Body of pancreas (tissue), 4 donors: ENCODE measurements around the gene SLC10A7. TPM values are rescaled to one million over a fixed set of nuclear protein-coding genes. Genes with fewer than 3 reads are reported as not detected.

Source experiments
- ATAC-seq: fragments of 150-250 bp; one replicate; pipeline ENCODE4 v1.9.1; 2016
- DNase-seq, 4 donors: peaks; one replicate each; pipeline ENCODE4 v3.0.0-alpha.2; 2019
- H3K27ac ChIP-seq, 4 donors: fragments of 200-600 bp; sonication (generic); 1 replicate in 3 of 4; 2 replicates in 1 of 4; pipeline versions ENCODE4 v1.5.1 to v1.6.1; 2016 to 2019; ENCODE audit warnings: mild to moderate bottlenecking in 1 of 4, mixed read lengths in 1 of 4, moderate library complexity in 1 of 4
- H3K27me3 ChIP-seq, 2 donors: fragments of 200-600 bp; sonication (generic); one replicate each; pipeline ENCODE4 v1.6.0; 2016; ENCODE audit warnings: mild to moderate bottlenecking in 1 of 2
- H3K36me3 ChIP-seq, 2 donors: fragments of 200-600 bp; sonication (generic); replicated peaks in 1 of 2; 2 replicates each; pipeline ENCODE4 v1.5.1; 2016; ENCODE audit warnings: low read depth in 2 of 2; ENCODE audit not compliant: insufficient read depth in 1 of 2
- H3K4me1 ChIP-seq: fragments of 200-600 bp; sonication (generic); one replicate; pipeline ENCODE4 v1.6.0; 2016
- H3K4me3 ChIP-seq, 2 donors: fragments of 200-600 bp; sonication (generic); 1 replicate in 1 of 2; 2 replicates in 1 of 2; pipeline ENCODE4 v1.5.1; 2016 to 2019
- H3K9me3 ChIP-seq, 3 donors: fragments of 200-600 bp; sonication (generic); 1 replicate in 2 of 3; 2 replicates in 1 of 3; pipeline ENCODE4 v1.5.1; 2016
- CTCF ChIP-seq, 7 experiments: fragments of 450-650 bp in 4 of 7; fragments of 200-600 bp in 3 of 7; sonication (generic) in 3 of 7; IDR thresholded peaks; one replicate each; pipeline ENCODE4 v1.5.1; 2016 to 2019; ENCODE audit warnings: antibody characterized with exemption in 7 of 7
- POLR2A ChIP-seq, 3 donors: fragments of 450-650 bp; IDR thresholded peaks; one replicate each; pipeline ENCODE4 v1.6.1; 2016; ENCODE audit warnings: antibody characterized with exemption in 3 of 3, mild to moderate bottlenecking in 2 of 3
- WGBS, 2 donors: methylation state at CpG; one replicate each; pipeline ENCODE4 v1.1.5; 2017; 5-methylcytosine and 5-hydroxymethylcytosine counted together
- intact Hi-C: fragments of 100-400 bp; cut with DNase I; formaldehyde crosslinking; loops from one replicate; pipeline ENCODE4 v1.15.1; 2023
- total RNA-seq, 2 donors: library from RNA; depleted of rRNA; stranded (reverse); fragments of >200 nt; gene quantifications; one replicate each; pipeline ENCODE4 v1.1.0, GENCODE V29; 2016

SLC10A7 gene
- total RNA-seq, 2 donors from 2014 or later = 10.4 to 13.5 TPM

- DNase-seq = no peak
- no peaks in the 10 kb centered on the region for H3K36me3 ChIP-seq
- H3K4me1 ChIP-seq = peaks cover 12% of the 10 kb centered on the region
- no peak overlapping the region for H3K27ac ChIP-seq
- H3K4me3 ChIP-seq = no peak overlapping the region
- ATAC-seq = no peak
- TF ChIP-seq CTCF (IDR thresholded peaks at IDR 0.05) = peak in 4 of 7 experiments; percentile 20 to 34 (median 30)
- no peak for TF ChIP-seq POLR2A (IDR thresholded peaks at IDR 0.05)
- intact Hi-C loops = loop anchor here (10.0 kb wide), 1 partner anchor 754 kb away; no protein-coding TSS in a partner anchor
- no peaks in the 10 kb centered on the region for H3K27me3 ChIP-seq
- no peaks in the 10 kb centered on the region for H3K9me3 ChIP-seq
These were observed 180.9 kb downstream of the SLC10A7 start for GRCh38 chr4:146340798-146341197.

GRCh38 chr4:146338512-146338911 lies 183.2 kb downstream of the SLC10A7 start:
- intact Hi-C loops = no loop called here
- DNase-seq = no peak
- Histone ChIP-seq H3K9me3 (no peaks in the 10 kb centered on the region), H3K4me1 (peaks cover 13% of the 10 kb centered on the region), H3K36me3 (no peaks in the 10 kb centered on the region), H3K27me3 (no peaks in the 10 kb centered on the region), H3K4me3 (no peak overlapping the region), H3K27ac (no peak overlapping the region)
- TF ChIP-seq POLR2A (IDR thresholded peaks at IDR 0.05) (no peak), CTCF (IDR thresholded peaks at IDR 0.05) (no peak)
- ATAC-seq = no peak

- no peaks in the 10 kb centered on the region for H3K9me3 ChIP-seq
- no peak overlapping the region for H3K27ac ChIP-seq
- intact Hi-C loops = no loop called here
- no peak overlapping the region for H3K4me3 ChIP-seq
- ATAC-seq = no peak
- no peak for DNase-seq
- WGBS, 2 donors = 13 to 17% methylated on average over 1 of the region's 1 CpG
- no peaks in the 10 kb centered on the region for H3K27me3 ChIP-seq
- TF ChIP-seq POLR2A (IDR thresholded peaks at IDR 0.05) = no peak
- no peak for TF ChIP-seq CTCF (IDR thresholded peaks at IDR 0.05)
- peaks cover 13% of the 10 kb centered on the region for H3K4me1 ChIP-seq
- no peaks in the 10 kb centered on the region for H3K36me3 ChIP-seq
These were observed 185.3 kb downstream of the SLC10A7 start for GRCh38 chr4:146336410-146336807.

GRCh38 chr4:146335763-146336409 lies 185.9 kb downstream of the SLC10A7 start:
- ATAC-seq = no peak
- Histone ChIP-seq H3K27ac (no peak overlapping the region), H3K27me3 (no peaks in the 10 kb centered on the region), H3K36me3 (no peaks in the 10 kb centered on the region), H3K4me1 (peaks cover 13% of the 10 kb centered on the region), H3K4me3 (no peak overlapping the region), H3K9me3 (no peaks in the 10 kb centered on the region)
- intact Hi-C loops = no loop called here
- no peak for DNase-seq
- TF ChIP-seq CTCF (IDR thresholded peaks at IDR 0.05) (no peak), POLR2A (IDR thresholded peaks at IDR 0.05) (no peak)
- WGBS, 2 donors = 74 to 75% methylated on average over 3 of the region's 3 CpGs

- no peak overlapping the region for H3K27ac ChIP-seq
- peaks cover 13% of the 10 kb centered on the region for H3K4me1 ChIP-seq
- intact Hi-C loops = no loop called here
- ATAC-seq (no peak), DNase-seq (no peak)
- no peaks in the 10 kb centered on the region for H3K27me3 ChIP-seq
- WGBS, 2 donors = 85 to 90% methylated on average over 4 of the region's 4 CpGs
- H3K36me3 ChIP-seq = no peaks in the 10 kb centered on the region
- H3K4me3 ChIP-seq = no peak overlapping the region
- no peaks in the 10 kb centered on the region for H3K9me3 ChIP-seq
- TF ChIP-seq POLR2A (IDR thresholded peaks at IDR 0.05) = no peak
- no peak for TF ChIP-seq CTCF (IDR thresholded peaks at IDR 0.05)
These were observed 186.8 kb downstream of the SLC10A7 start for GRCh38 chr4:146334862-146335449.
